ENCODE measurements around the gene S100A7A. TPM values are rescaled to one million over a fixed set of nuclear protein-coding genes. Genes with fewer than 3 reads are reported as not detected.
"Not testable (repeated sequence)": the region's sequence is repeated elsewhere in the genome, so short reads cannot be mapped to it uniquely, and the experiment has no call there.

The S100A7A gene
- total RNA-seq, 1 experiment from 2014 or later, result not detected

DNA sequence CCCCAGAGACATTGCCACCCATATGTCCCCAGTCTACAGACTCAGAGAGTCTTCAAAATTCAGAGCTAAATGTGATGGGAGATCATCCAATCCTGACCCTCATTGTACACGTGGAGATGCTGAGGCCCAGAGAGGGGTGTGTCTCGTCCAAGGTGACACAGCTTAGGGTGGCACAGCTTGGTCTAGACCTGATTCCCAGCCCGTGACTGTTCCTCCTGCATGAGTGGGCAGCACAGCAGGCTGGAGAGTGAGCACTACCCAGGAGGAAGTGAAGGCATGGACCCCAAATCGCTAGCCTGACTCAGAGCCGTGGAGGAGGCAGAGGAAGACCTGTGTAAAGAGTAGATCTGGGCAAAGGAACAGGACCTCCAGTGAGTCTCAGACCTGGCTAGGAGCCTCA, 27.8 kb downstream of the S100A7A start:
- Histone ChIP-seq H3K36me3 (ENCODE audit: low read depth) (no peaks in the 10 kb centered on the region), H4K20me1 (ENCODE audit: insufficient read depth) (no peaks in the 10 kb centered on the region), H3K4me3 (no peak overlapping the region), H3K27me3 (ENCODE audit: insufficient read depth, low read depth) (peaks cover 51% of the 10 kb centered on the region), H3K4me1 (replicated peaks; ENCODE audit: insufficient read depth) (0 out of 2 replicates have a peak, but pooled peaks cover 5% of the 10 kb centered on the region), H3K4me2 (no peak overlapping the region), H3K9me2 (ENCODE audit: insufficient read depth) (no peaks in the 10 kb centered on the region), H3F3A (ENCODE audit: insufficient read depth, low read depth) (peaks cover 3% of the 10 kb centered on the region; the same call in 1 of the 2 replicates), H3K27ac (no peak overlapping the region), H3K9me3 (ENCODE audit: insufficient read depth, low read depth) (no peaks in the 10 kb centered on the region), H3K79me2 (ENCODE audit: low read depth) (no peaks in the 10 kb centered on the region), H2AFZ (no peak overlapping the region)
- no peak for DNase-seq
- TF ChIP-seq, protein P1, sequence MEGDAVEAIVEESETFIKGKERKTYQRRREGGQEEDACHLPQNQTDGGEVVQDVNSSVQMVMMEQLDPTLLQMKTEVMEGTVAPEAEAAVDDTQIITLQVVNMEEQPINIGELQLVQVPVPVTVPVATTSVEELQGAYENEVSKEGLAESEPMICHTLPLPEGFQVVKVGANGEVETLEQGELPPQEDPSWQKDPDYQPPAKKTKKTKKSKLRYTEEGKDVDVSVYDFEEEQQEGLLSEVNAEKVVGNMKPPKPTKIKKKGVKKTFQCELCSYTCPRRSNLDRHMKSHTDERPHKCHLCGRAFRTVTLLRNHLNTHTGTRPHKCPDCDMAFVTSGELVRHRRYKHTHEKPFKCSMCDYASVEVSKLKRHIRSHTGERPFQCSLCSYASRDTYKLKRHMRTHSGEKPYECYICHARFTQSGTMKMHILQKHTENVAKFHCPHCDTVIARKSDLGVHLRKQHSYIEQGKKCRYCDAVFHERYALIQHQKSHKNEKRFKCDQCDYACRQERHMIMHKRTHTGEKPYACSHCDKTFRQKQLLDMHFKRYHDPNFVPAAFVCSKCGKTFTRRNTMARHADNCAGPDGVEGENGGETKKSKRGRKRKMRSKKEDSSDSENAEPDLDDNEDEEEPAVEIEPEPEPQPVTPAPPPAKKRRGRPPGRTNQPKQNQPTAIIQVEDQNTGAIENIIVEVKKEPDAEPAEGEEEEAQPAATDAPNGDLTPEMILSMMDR (conservative IDR thresholded peaks at IDR 0.05), result no peak
- TF ChIP-seq EZH2 (IDR thresholded peaks at IDR 0.05; ENCODE audit: low read depth), result no peak
- ChIA-PET CTCF (no interaction called here), POLR2A (ENCODE audit: unreplicated experiment) (no interaction called here)
- no TSS peak for BruUV-seq (replicated peaks)
- intact Hi-C loops (cut with micrococcal nuclease; ENCODE audit: unreplicated experiment), result no loop called here

DNA sequence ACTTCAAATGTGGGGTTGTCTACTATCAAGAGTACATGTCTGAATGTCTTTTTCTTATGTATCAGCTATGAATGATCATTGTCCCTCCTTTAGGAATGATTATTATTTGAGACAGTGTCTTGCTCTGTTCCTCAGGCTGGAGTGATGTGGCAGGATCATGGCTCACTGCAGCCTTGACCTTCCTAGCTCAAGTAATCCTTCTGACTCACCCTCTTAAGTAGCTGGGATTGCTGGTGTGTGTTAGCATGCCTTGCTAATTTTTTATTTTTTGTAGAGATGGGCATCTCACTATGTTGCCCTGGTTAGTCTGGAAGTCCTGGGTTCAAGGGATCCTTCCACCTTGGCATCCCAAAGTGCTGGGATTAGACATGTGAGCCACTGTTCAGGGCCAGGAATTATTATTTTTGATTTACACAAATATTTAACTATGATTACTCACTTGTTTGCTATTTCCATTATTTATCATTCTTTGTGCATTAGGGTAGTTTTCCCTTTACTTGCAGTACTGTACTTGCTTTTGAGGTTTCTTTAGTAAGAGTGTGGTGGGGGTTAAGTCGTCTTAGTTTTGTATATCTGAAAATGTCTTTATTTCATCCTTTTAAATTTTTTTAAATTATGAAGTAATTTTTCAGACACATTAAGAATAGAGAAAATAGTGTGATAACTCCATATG, 31.3 kb downstream of the S100A7A start:
- H3K27ac ChIP-seq, result no peak overlapping the region
- CTCF ChIA-PET, result no interaction called here
- H3K9me3 ChIP-seq (ENCODE audit: insufficient read depth, low read depth), result no peaks in the 10 kb centered on the region
- H3K9me2 ChIP-seq (ENCODE audit: insufficient read depth), result no peaks in the 10 kb centered on the region
- no peaks in the 10 kb centered on the region for H4K20me1 ChIP-seq (ENCODE audit: insufficient read depth)
- no peaks in the 10 kb centered on the region for H3K36me3 ChIP-seq (ENCODE audit: low read depth)
- no peak for DNase-seq
- BruUV-seq (replicated peaks), result no TSS peak
- no peak overlapping the region for H2AFZ ChIP-seq
- TF ChIP-seq, protein P1 (conservative IDR thresholded peaks at IDR 0.05), result no peak
- TF ChIP-seq EZH2 (IDR thresholded peaks at IDR 0.05; ENCODE audit: low read depth), result no peak
- H3K4me1 ChIP-seq (replicated peaks; ENCODE audit: insufficient read depth), result 0 out of 2 replicates have a peak, but pooled peaks cover 5% of the 10 kb centered on the region
- H3K79me2 ChIP-seq (ENCODE audit: low read depth), result no peaks in the 10 kb centered on the region
- peaks cover 54% of the 10 kb centered on the region for H3K27me3 ChIP-seq (ENCODE audit: insufficient read depth, low read depth)
- H3K4me2 ChIP-seq, result no peak overlapping the region
- H3F3A ChIP-seq (ENCODE audit: insufficient read depth, low read depth), result no peaks in the 10 kb centered on the region
- no peak overlapping the region for H3K4me3 ChIP-seq
- POLR2A ChIA-PET (ENCODE audit: unreplicated experiment), result no interaction called here
- intact Hi-C loops (cut with micrococcal nuclease; ENCODE audit: unreplicated experiment), result no loop called here

GRCh38 chr1:153448851-153449250, 32.5 kb downstream of the S100A7A start:
- BruUV-seq (replicated peaks); intact Hi-C loops (cut with micrococcal nuclease; ENCODE audit: unreplicated experiment); H3K4me3 ChIP-seq; H3K27ac ChIP-seq; CTCF ChIA-PET; H3K9me2 ChIP-seq (ENCODE audit: insufficient read depth); H3K79me2 ChIP-seq (ENCODE audit: low read depth); H3K4me1 ChIP-seq (replicated peaks; ENCODE audit: insufficient read depth); H3F3A ChIP-seq (ENCODE audit: insufficient read depth, low read depth); H3K36me3 ChIP-seq (ENCODE audit: low read depth); H2AFZ ChIP-seq; DNase-seq; H3K9me3 ChIP-seq (ENCODE audit: insufficient read depth, low read depth); H4K20me1 ChIP-seq (ENCODE audit: insufficient read depth); H3K4me2 ChIP-seq: not testable (repeated sequence)
- POLR2A ChIA-PET (ENCODE audit: unreplicated experiment), result interaction anchor here (0.6 kb wide), 1 partner anchor 1076 kb away, joined by 4 read pairs; no protein-coding TSS in a partner anchor
- H3K27me3 ChIP-seq (ENCODE audit: insufficient read depth, low read depth), result peaks cover 45% of the 10 kb centered on the region

DNA sequence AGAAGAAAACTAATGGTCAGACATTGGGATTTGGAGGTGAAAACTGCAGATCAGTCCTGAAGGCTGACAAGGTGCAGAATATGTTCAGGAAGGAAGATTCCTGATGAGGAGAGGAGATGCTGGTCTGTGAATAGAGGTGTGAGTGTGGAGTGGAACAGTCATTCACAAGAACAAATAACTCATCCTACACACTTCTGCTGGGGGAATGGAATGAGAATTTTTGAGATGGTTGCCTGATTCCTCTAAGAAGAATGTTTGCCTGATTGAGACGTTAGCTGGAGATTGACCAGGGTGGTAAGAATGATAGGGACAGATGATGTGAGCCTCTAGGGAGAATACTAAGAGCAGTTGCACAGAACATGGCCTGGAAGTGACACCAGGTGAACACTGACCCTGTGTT, 40.1 kb downstream of the S100A7A start:
- no TSS peak for BruUV-seq (replicated peaks)
- intact Hi-C loops (cut with micrococcal nuclease; ENCODE audit: unreplicated experiment), result no loop called here
- Histone ChIP-seq H3F3A (ENCODE audit: insufficient read depth, low read depth) (no peaks in the 10 kb centered on the region), H3K36me3 (ENCODE audit: low read depth) (no peaks in the 10 kb centered on the region), H3K4me1 (replicated peaks; ENCODE audit: insufficient read depth) (no peaks in the 10 kb centered on the region), H3K27ac (no peak overlapping the region), H3K4me2 (no peak overlapping the region), H2AFZ (no peak overlapping the region), H3K4me3 (no peak overlapping the region), H3K27me3 (ENCODE audit: insufficient read depth, low read depth) (peaks cover 37% of the 10 kb centered on the region), H3K9me2 (ENCODE audit: insufficient read depth) (no peaks in the 10 kb centered on the region), H3K79me2 (ENCODE audit: low read depth) (no peaks in the 10 kb centered on the region), H4K20me1 (ENCODE audit: insufficient read depth) (no peaks in the 10 kb centered on the region), H3K9me3 (ENCODE audit: insufficient read depth, low read depth) (no peaks in the 10 kb centered on the region)
- TF ChIP-seq, protein P1 (conservative IDR thresholded peaks at IDR 0.05), result no peak
- no peak for TF ChIP-seq EZH2 (IDR thresholded peaks at IDR 0.05; ENCODE audit: low read depth)
- CTCF ChIA-PET, result no interaction called here
- POLR2A ChIA-PET (ENCODE audit: unreplicated experiment), result no interaction called here
- DNase-seq, result no peak

All from PC-9 (cell line).